K562 (cell line): ENCODE results near the gene SLC26A11. TPM values are rescaled to one million over a fixed set of nuclear protein-coding genes. Genes with fewer than 3 reads are reported as not detected.

Source experiments
- CBX1 ChIP-seq: sonication (generic); IDR thresholded peaks from 2 replicates; pipeline ENCODE4 v1.6.1; 2016; ENCODE audit warnings: antibody characterized with exemption, low read depth, mild to moderate bottlenecking
- CHD4 ChIP-seq: fragments of 200-600 bp; sonication (generic); IDR thresholded peaks from 3 replicates; pipeline ENCODE4 v1.6.1; 2012; ENCODE audit warnings: low read depth, mild to moderate bottlenecking, mixed read lengths, low read length, inconsistent platforms; ENCODE audit not compliant: insufficient read depth, insufficient replicate concordance, poor library complexity, severe bottlenecking
- CHD7 ChIP-seq: fragments of 200-600 bp; sonication (generic); IDR thresholded peaks from one replicate; pipeline ENCODE4 v1.6.1; 2012; ENCODE audit warnings: mild to moderate bottlenecking, low read depth, low read length, inconsistent platforms
- EGR1 ChIP-seq: fragments of 450-650 bp; conservative IDR thresholded peaks from 2 replicates; pipeline ENCODE4 v1.6.1; 2017; ENCODE audit warnings: mild to moderate bottlenecking
- MNT ChIP-seq, 2 experiments: fragments of 450-650 bp; conservative IDR thresholded peaks; 2 replicates each; pipeline ENCODE4 v1.6.1; 2017; ENCODE audit warnings: mild to moderate bottlenecking in 2 of 2, moderate library complexity in 2 of 2
- MYBL2 ChIP-seq, 2 experiments: fragments of 450-650 bp in 1 of 2; sonication (generic) in 1 of 2; formaldehyde crosslinking in 1 of 2; IDR thresholded peaks; 2 replicates each; pipeline versions ENCODE4 v1.6.1 to v1.8.1; 2017 to 2022; ENCODE audit warnings: borderline replicate concordance in 1 of 2, inconsistent platforms in 1 of 2, low read depth in 1 of 2, mild to moderate bottlenecking in 1 of 2, missing genetic modification reagents in 1 of 2, moderate library complexity in 1 of 2
- SIRT6 ChIP-seq: IDR thresholded peaks from one replicate; pipeline ENCODE4 v1.6.1; 2012; ENCODE audit warnings: low read depth, mild to moderate bottlenecking, control low read depth, inconsistent platforms, low read length, moderate library complexity
- ZFP30 ChIP-seq: fragments of 250-450 bp; sonication (Bioruptor Pico); IDR thresholded peaks from 2 replicates; pipeline ENCODE4 v1.8.0; 2022; ENCODE audit warnings: moderate library complexity, mild to moderate bottlenecking, inconsistent platforms, borderline replicate concordance
- ZNF445 ChIP-seq: fragments of 250-450 bp; sonication (Bioruptor Pico); IDR thresholded peaks from 2 replicates; pipeline ENCODE4 v1.4.0; 2020; ENCODE audit warnings: low read depth, mild to moderate bottlenecking, moderate library complexity
- polyA plus RNA-seq, 8 experiments: library from polyadenylated mRNA; depleted of rRNA in 4 of 8; stranded (reverse) in 5 of 8; unstranded in 3 of 8; fragments of >200 nt; fragmentation: Nextera tagmentation in 2 of 8; fragmentation: Illumina TruSeq in 1 of 8; extraction: Ambion mirVana in 2 of 8; extraction: Trizol in 1 of 8; gene quantifications; 2 replicates each; pipeline versions ENCODE4 v1.2.1 to v1.2.3, GENCODE V29; 2011 to 2014; ENCODE audit warnings: inconsistent platforms in 1 of 8, missing spikeins in 1 of 8
- total RNA-seq, 7 experiments: library from RNA; depleted of rRNA in 6 of 7; stranded (reverse); fragments of >200 nt in 6 of 7; fragmentation: Illumina TruSeq in 2 of 7; extraction: Trizol in 2 of 7; gene quantifications; 2 replicates each; pipeline versions ENCODE4 v1.2.1 to v1.2.3, GENCODE V29; 2011 to 2021; ENCODE audit warnings: low replicate concordance in 1 of 7

SLC26A11 gene
- total and polyA plus RNA-seq, 9 of the 15 experiments (the other 6 are each of a cell fraction or from before 2014, with no cell fraction given), result 0.06 to 3.1 (median 1.2) TPM; not detected in 1

- TF ChIP-seq CHD7, result no peak
- no peak for TF ChIP-seq ZFP30 (CRISPR knock-in tag)
- no peak for TF ChIP-seq MYBL2 (IDR thresholded peaks at IDR 0.05; ENCODE audit: low read depth)
- no peak for TF ChIP-seq MYBL2 (CRISPR knock-in tag; IDR thresholded peaks at IDR 0.05; ENCODE audit: borderline replicate concordance)
- TF ChIP-seq SIRT6, result no peak
- no peak for TF ChIP-seq CHD4
- TF ChIP-seq ZNF445, result no peak
- peak in 1 of 2 experiments; percentile 57; a peak in 2 of 4 replicates for TF ChIP-seq MNT (conservative IDR thresholded peaks at IDR 0.05)
- TF ChIP-seq CBX1, result no peak
- no peak for TF ChIP-seq EGR1
Observed at GRCh38 chr17:80219013-80219762, 1.0 kb upstream of the SLC26A11 start (continued).
